ENCODE data around the gene TULP1.

DNA sequence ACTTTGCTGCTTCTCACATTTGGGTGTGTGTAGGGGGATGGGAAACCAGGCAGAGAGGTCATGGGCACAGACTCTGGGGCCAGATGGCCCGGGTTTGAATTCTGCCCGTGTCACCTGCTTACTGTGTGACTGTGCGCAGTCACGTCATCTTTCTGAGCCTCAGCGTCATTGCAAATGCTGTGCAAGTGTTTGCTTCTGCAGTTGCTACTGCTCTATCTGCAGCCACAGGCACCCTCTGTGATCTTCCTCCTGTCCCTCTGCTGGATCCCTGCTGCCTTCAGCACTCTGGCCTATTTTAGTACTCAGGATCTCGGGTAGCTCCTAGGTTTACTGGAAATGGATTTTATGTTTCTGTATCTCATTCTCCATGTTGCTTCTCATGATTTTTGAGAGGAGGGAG lies 40.6 kb upstream of the TULP1 start:
- TF ChIP-seq EZH2 (IDR thresholded peaks at IDR 0.05; ENCODE audit: insufficient read depth, low read length) = no peak
- TF ChIP-seq, protein P1, sequence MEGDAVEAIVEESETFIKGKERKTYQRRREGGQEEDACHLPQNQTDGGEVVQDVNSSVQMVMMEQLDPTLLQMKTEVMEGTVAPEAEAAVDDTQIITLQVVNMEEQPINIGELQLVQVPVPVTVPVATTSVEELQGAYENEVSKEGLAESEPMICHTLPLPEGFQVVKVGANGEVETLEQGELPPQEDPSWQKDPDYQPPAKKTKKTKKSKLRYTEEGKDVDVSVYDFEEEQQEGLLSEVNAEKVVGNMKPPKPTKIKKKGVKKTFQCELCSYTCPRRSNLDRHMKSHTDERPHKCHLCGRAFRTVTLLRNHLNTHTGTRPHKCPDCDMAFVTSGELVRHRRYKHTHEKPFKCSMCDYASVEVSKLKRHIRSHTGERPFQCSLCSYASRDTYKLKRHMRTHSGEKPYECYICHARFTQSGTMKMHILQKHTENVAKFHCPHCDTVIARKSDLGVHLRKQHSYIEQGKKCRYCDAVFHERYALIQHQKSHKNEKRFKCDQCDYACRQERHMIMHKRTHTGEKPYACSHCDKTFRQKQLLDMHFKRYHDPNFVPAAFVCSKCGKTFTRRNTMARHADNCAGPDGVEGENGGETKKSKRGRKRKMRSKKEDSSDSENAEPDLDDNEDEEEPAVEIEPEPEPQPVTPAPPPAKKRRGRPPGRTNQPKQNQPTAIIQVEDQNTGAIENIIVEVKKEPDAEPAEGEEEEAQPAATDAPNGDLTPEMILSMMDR (IDR thresholded peaks at IDR 0.05; ENCODE audit: insufficient read depth, low read depth, low read length) = no peak

Data from astrocyte (in vitro differentiated cells and primary cell).